CD14-positive monocyte (primary cell): ENCODE data around the gene PADI1. TPM values are rescaled to one million over a fixed set of nuclear protein-coding genes. Genes with fewer than 3 reads are reported as not detected.

Experiments used
- DNase-seq, 3 donors: peaks; one replicate each; pipeline ENCODE4 v3.0.0-alpha.2; 2011 to 2022
- H2AFZ ChIP-seq: 2 replicates; pipeline ENCODE4 v1.6.0; 2012; ENCODE audit warnings: mild to moderate bottlenecking, low read depth, low read length, inconsistent platforms; ENCODE audit not compliant: insufficient read depth, poor library complexity, severe bottlenecking
- H3K27ac ChIP-seq, 2 donors: 1 replicate in 1 of 2; 2 replicates in 1 of 2; pipeline ENCODE4 v1.5.1; 2012 to 2013; ENCODE audit warnings: low read length in 2 of 2, control low read depth in 1 of 2, inconsistent platforms in 1 of 2, low read depth in 1 of 2, mild to moderate bottlenecking in 1 of 2
- H3K27me3 ChIP-seq, 2 donors: one replicate each; pipeline versions ENCODE4 v1.6.0 to v1.6.1; 2011 to 2013; ENCODE audit warnings: low read length in 2 of 2; ENCODE audit not compliant: control insufficient read depth in 2 of 2, insufficient read depth in 2 of 2
- H3K36me3 ChIP-seq, 2 donors: replicated peaks in 1 of 2; 1 replicate in 1 of 2; 2 replicates in 1 of 2; pipeline versions ENCODE4 v1.5.1 to v1.6.1; 2012 to 2013; ENCODE audit warnings: low read length in 2 of 2, control low read depth in 1 of 2, inconsistent platforms in 1 of 2, mild to moderate bottlenecking in 1 of 2; ENCODE audit not compliant: insufficient read depth in 2 of 2, control insufficient read depth in 1 of 2
- H3K4me1 ChIP-seq, 2 donors: 1 replicate in 1 of 2; 2 replicates in 1 of 2; pipeline versions ENCODE4 v1.5.1 to v1.6.1; 2012 to 2013; ENCODE audit warnings: low read length in 2 of 2, control low read depth in 1 of 2, inconsistent platforms in 1 of 2, mild to moderate bottlenecking in 1 of 2, moderate library complexity in 1 of 2; ENCODE audit not compliant: insufficient read depth in 2 of 2, control insufficient read depth in 1 of 2
- H3K4me2 ChIP-seq: replicated peaks from 2 replicates; pipeline ENCODE3; 2012; ENCODE audit warnings: low read length, moderate library complexity, mild to moderate bottlenecking; ENCODE audit not compliant: poor library complexity, severe bottlenecking; ENCODE audit errors: extremely low read depth
- H3K4me3 ChIP-seq, 3 experiments: fragments of 200-600 bp in 1 of 3; sonication (generic) in 1 of 3; replicated peaks in 1 of 3; 1 replicate in 2 of 3; 2 replicates in 1 of 3; pipeline ENCODE4 v1.5.1; 2011 to 2013; ENCODE audit warnings: low read length in 3 of 3, mild to moderate bottlenecking in 3 of 3, control low read depth in 2 of 3, low read depth in 2 of 3, inconsistent platforms in 1 of 3, moderate library complexity in 1 of 3
- H3K79me2 ChIP-seq: 2 replicates; pipeline ENCODE4 v1.6.0; 2012; ENCODE audit warnings: mild to moderate bottlenecking, control low read depth, inconsistent platforms, low read length, moderate library complexity; ENCODE audit not compliant: insufficient read depth
- H3K9ac ChIP-seq: 2 replicates; pipeline ENCODE4 v1.6.0; 2017; ENCODE audit warnings: low read length, mild to moderate bottlenecking; ENCODE audit not compliant: insufficient read depth, poor library complexity, severe bottlenecking
- H3K9me3 ChIP-seq, 2 donors: replicated peaks in 1 of 2; 1 replicate in 1 of 2; 2 replicates in 1 of 2; pipeline versions ENCODE4 v1.5.1 to v1.6.1; 2012 to 2013; ENCODE audit warnings: low read length in 2 of 2, control low read depth in 1 of 2; ENCODE audit not compliant: control insufficient read depth in 1 of 2, insufficient read depth in 1 of 2
- H4K20me1 ChIP-seq: 2 replicates; pipeline ENCODE4 v1.6.0; 2012; ENCODE audit warnings: mild to moderate bottlenecking, low read length, control low read depth, moderate library complexity; ENCODE audit not compliant: insufficient read depth
- H3K27ac Mint-ChIP-seq, 7 donors: one replicate each; pipeline ENCODE4 v1.8.0; 2020; ENCODE audit warnings: mild to moderate bottlenecking in 7 of 7, mixed read lengths in 7 of 7, moderate library complexity in 6 of 7, inconsistent platforms in 2 of 7
- H3K27me3 Mint-ChIP-seq, 3 donors: one replicate each; pipeline ENCODE4 v1.8.0; 2021 to 2022; ENCODE audit warnings: low read depth in 3 of 3, mild to moderate bottlenecking in 3 of 3, mixed read lengths in 3 of 3, moderate library complexity in 3 of 3, inconsistent platforms in 1 of 3
- H3K36me3 Mint-ChIP-seq, 2 donors: one replicate each; pipeline ENCODE4 v1.8.0; 2020; ENCODE audit warnings: mixed read lengths in 2 of 2, inconsistent platforms in 1 of 2, mild to moderate bottlenecking in 1 of 2
- H3K4me1 Mint-ChIP-seq: one replicate; pipeline ENCODE4 v1.8.0; 2020; ENCODE audit warnings: mild to moderate bottlenecking, mixed read lengths
- H3K4me3 Mint-ChIP-seq, 2 donors: one replicate each; pipeline ENCODE4 v1.8.0; 2020; ENCODE audit warnings: mild to moderate bottlenecking in 2 of 2, mixed read lengths in 2 of 2, moderate library complexity in 1 of 2
- H3K9me3 Mint-ChIP-seq, 7 donors: one replicate each; pipeline ENCODE4 v1.8.0; 2020 to 2022; ENCODE audit warnings: mixed read lengths in 7 of 7, mild to moderate bottlenecking in 6 of 7, moderate library complexity in 6 of 7, inconsistent platforms in 2 of 7
- CTCF ChIP-seq: fragments of 200-600 bp; IDR thresholded peaks from one replicate; pipeline ENCODE4 v1.8.0; 2022; ENCODE audit warnings: antibody characterized with exemption, mild to moderate bottlenecking
- WGBS: methylation state at CpG from one replicate; pipeline ENCODE4 v1.1.5; 2013; ENCODE audit warnings: missing lambda C conversion rate; ENCODE audit not compliant: insufficient coverage; 5-methylcytosine and 5-hydroxymethylcytosine counted together
- intact Hi-C, 2 donors: fragments of 100-400 bp; cut with micrococcal nuclease; formaldehyde crosslinking; loops; one replicate each; pipeline versions ENCODE4 v1.15.0 to v1.15.1; 2023
- polyA plus RNA-seq, 3 donors: library from polyadenylated mRNA; depleted of rRNA in 1 of 3; unstranded in 2 of 3; stranded (reverse) in 1 of 3; fragments of 300-500 nt in 2 of 3; fragments of >200 nt in 1 of 3; fragmentation: Illumina TruSeq in 2 of 3; gene quantifications; 1 replicate in 2 of 3; 2 replicates in 1 of 3; pipeline ENCODE4 v1.2.3, GENCODE V29; 2012 to 2021

Gene PADI1
- polyA plus RNA-seq, 3 donors: not detected

GRCh38 chr1:17227358-17227915 is 22.5 kb downstream of the PADI1 start:
- H3K4me2 ChIP-seq: no peak overlapping the region
- H3K79me2 ChIP-seq: no peaks in the 10 kb centered on the region
- H3K27ac ChIP-seq: no peak overlapping the region
- no peak for TF ChIP-seq CTCF
- no peaks in the 10 kb centered on the region for H4K20me1 ChIP-seq
- no peaks in the 10 kb centered on the region for H3K9me3 Mint-ChIP-seq
- no peak overlapping the region for H2AFZ ChIP-seq
- no peak overlapping the region for H3K4me3 ChIP-seq
- H3K4me3 Mint-ChIP-seq: no peak overlapping the region
- H3K27me3 Mint-ChIP-seq: peaks cover 0 to 5% (median 2%) of the 10 kb centered on the region in 3 donors
- DNase-seq: no peak
- no peak overlapping the region for H3K27ac Mint-ChIP-seq
- no peaks in the 10 kb centered on the region for H3K27me3 ChIP-seq
- intact Hi-C loops: no loop called here
- no peaks in the 10 kb centered on the region for H3K36me3 ChIP-seq
- H3K4me1 ChIP-seq: peaks cover 0 to 6% of the 10 kb centered on the region in 2 donors
- H3K9ac ChIP-seq: no peak overlapping the region
- no CpG with 5 or more reads among the region's 7 CpGs for WGBS
- H3K36me3 Mint-ChIP-seq: no peaks in the 10 kb centered on the region
- no peaks in the 10 kb centered on the region for H3K9me3 ChIP-seq
- no peaks in the 10 kb centered on the region for H3K4me1 Mint-ChIP-seq

GRCh38 chr1:17228619-17229018 is 23.7 kb downstream of the PADI1 start:
- TF ChIP-seq CTCF: no peak
- intact Hi-C loops: no loop called here

More at GRCh38 chr1:17228619-17229018, 23.7 kb downstream of the PADI1 start:
- peaks cover 0 to 2% (median 2%) of the 10 kb centered on the region in 3 donors for H3K27me3 Mint-ChIP-seq
- Histone ChIP-seq H3K4me3 (no peak overlapping the region), H3K9me3 (no peaks in the 10 kb centered on the region), H4K20me1 (no peaks in the 10 kb centered on the region), H3K27ac (no peak overlapping the region), H2AFZ (no peak overlapping the region), H3K36me3 (no peaks in the 10 kb centered on the region), H3K27me3 (no peaks in the 10 kb centered on the region), H3K79me2 (no peaks in the 10 kb centered on the region), H3K9ac (no peak overlapping the region), H3K4me1 (peaks cover under 1 to 6% of the 10 kb centered on the region in 2 donors), H3K4me2 (no peak overlapping the region)
- no peak overlapping the region for H3K4me3 Mint-ChIP-seq
- DNase-seq: no peak
- no peaks in the 10 kb centered on the region for H3K36me3 Mint-ChIP-seq
- WGBS: 88% methylated on average over 5 of the region's 8 CpGs
- H3K27ac Mint-ChIP-seq: no peak overlapping the region
- H3K4me1 Mint-ChIP-seq: peaks cover 6% of the 10 kb centered on the region
- no peaks in the 10 kb centered on the region for H3K9me3 Mint-ChIP-seq
